ENCODE measurements around the gene LYPD6. TPM values are rescaled to one million over a fixed set of nuclear protein-coding genes. Genes with fewer than 3 reads are reported as not detected.

LYPD6 gene
- total RNA-seq, 1 experiment from 2014 or later = 2.4 TPM

- Histone ChIP-seq H3K4me1 (ENCODE audit: insufficient read depth, low read length) (no peaks in the 10 kb centered on the region; the same call in 1 of the 2 replicates), H3K9me3 (ENCODE audit: low read length) (no peaks in the 10 kb centered on the region), H3K9ac (ENCODE audit: low read length) (no peak overlapping the region), H3K4me2 (ENCODE audit: low read length) (no peak overlapping the region), H2AFZ (ENCODE audit: low read length) (no peak overlapping the region), H3K79me2 (ENCODE audit: low read length) (no peaks in the 10 kb centered on the region), H4K20me1 (ENCODE audit: low read length) (no peaks in the 10 kb centered on the region), H3F3A (ENCODE audit: low read length, unreplicated experiment) (no peaks in the 10 kb centered on the region), H3K27ac (ENCODE audit: low read length) (no peak overlapping the region), H3K4me3 (ENCODE audit: low read length) (no peak overlapping the region), H3K27me3 (ENCODE audit: low read length) (no peaks in the 10 kb centered on the region), H3K9me2 (replicated peaks; ENCODE audit: low read length) (no peaks in the 10 kb centered on the region), H3K36me3 (ENCODE audit: low read depth, low read length) (no peaks in the 10 kb centered on the region)
- DNase-seq (no peak), ATAC-seq (no peak)
- no TSS peak for BruUV-seq (replicated peaks)
- intact Hi-C loops (cut with micrococcal nuclease) = no loop called here
- CTCF ChIA-PET = no interaction called here
- TF ChIP-seq EZH2phosphoT487 (IDR thresholded peaks at IDR 0.05; ENCODE audit: borderline replicate concordance, low read length) = no peak
- no peak for TF ChIP-seq CTCF (conservative IDR thresholded peaks at IDR 0.05; ENCODE audit: low read depth, low read length)
- TF ChIP-seq EZH2 (IDR thresholded peaks at IDR 0.05; ENCODE audit: low read length, unreplicated experiment) = no peak
- POLR2A ChIA-PET (ENCODE audit: unreplicated experiment) = no interaction called here
These were observed 84.7 kb downstream of the LYPD6 start for GRCh38 chr2:149415086-149415485.

- no peak overlapping the region for H3K4me2 ChIP-seq (ENCODE audit: low read length)
- ChIA-PET CTCF (no interaction called here), POLR2A (ENCODE audit: unreplicated experiment) (no interaction called here)
- no peaks in the 10 kb centered on the region for H3K79me2 ChIP-seq (ENCODE audit: low read length)
- H3K4me3 ChIP-seq (ENCODE audit: low read length) = no peak overlapping the region
- BruUV-seq (replicated peaks) = no TSS peak
- no peaks in the 10 kb centered on the region for H3K9me2 ChIP-seq (replicated peaks; ENCODE audit: low read length)
- peaks cover 14% of the 10 kb centered on the region for H3K4me1 ChIP-seq (ENCODE audit: insufficient read depth, low read length)
- no peaks in the 10 kb centered on the region for H4K20me1 ChIP-seq (ENCODE audit: low read length)
- TF ChIP-seq CTCF (conservative IDR thresholded peaks at IDR 0.05; ENCODE audit: low read depth, low read length) = no peak
- no peak for TF ChIP-seq EZH2phosphoT487 (IDR thresholded peaks at IDR 0.05; ENCODE audit: borderline replicate concordance, low read length)
- TF ChIP-seq EZH2 (IDR thresholded peaks at IDR 0.05; ENCODE audit: low read length, unreplicated experiment) = no peak
- DNase-seq (no peak), ATAC-seq (no peak)
- no peaks in the 10 kb centered on the region for H3K36me3 ChIP-seq (ENCODE audit: low read depth, low read length)
- no peak overlapping the region for H3K9ac ChIP-seq (ENCODE audit: low read length)
- no peaks in the 10 kb centered on the region for H3F3A ChIP-seq (ENCODE audit: low read length, unreplicated experiment)
- H3K9me3 ChIP-seq (ENCODE audit: low read length) = no peaks in the 10 kb centered on the region
- no peak overlapping the region for H3K27ac ChIP-seq (ENCODE audit: low read length)
- intact Hi-C loops (cut with micrococcal nuclease) = no loop called here
- no peak overlapping the region for H2AFZ ChIP-seq (ENCODE audit: low read length)
- H3K27me3 ChIP-seq (ENCODE audit: low read length) = no peaks in the 10 kb centered on the region
These were observed 87.7 kb downstream of the LYPD6 start for GRCh38 chr2:149418065-149418464.

GRCh38 chr2:149420053-149420963 is 89.9 kb downstream of the LYPD6 start:
- ATAC-seq = no peak
- intact Hi-C loops (cut with micrococcal nuclease) = no loop called here
- no peak for TF ChIP-seq EZH2 (IDR thresholded peaks at IDR 0.05; ENCODE audit: low read length, unreplicated experiment)

More at GRCh38 chr2:149420053-149420963, 89.9 kb downstream of the LYPD6 start:
- Histone ChIP-seq H2AFZ (ENCODE audit: low read length) (no peak overlapping the region), H3F3A (ENCODE audit: low read length, unreplicated experiment) (no peaks in the 10 kb centered on the region), H3K27ac (ENCODE audit: low read length) (no peak overlapping the region), H3K27me3 (ENCODE audit: low read length) (no peaks in the 10 kb centered on the region), H3K4me2 (ENCODE audit: low read length) (no peak overlapping the region), H3K4me1 (ENCODE audit: insufficient read depth, low read length) (peaks cover 16% of the 10 kb centered on the region), H3K4me3 (ENCODE audit: low read length) (no peak overlapping the region), H4K20me1 (ENCODE audit: low read length) (no peaks in the 10 kb centered on the region), H3K9ac (ENCODE audit: low read length) (no peak overlapping the region), H3K36me3 (ENCODE audit: low read depth, low read length) (no peaks in the 10 kb centered on the region), H3K9me2 (replicated peaks; ENCODE audit: low read length) (no peaks in the 10 kb centered on the region), H3K9me3 (ENCODE audit: low read length) (no peaks in the 10 kb centered on the region), H3K79me2 (ENCODE audit: low read length) (no peaks in the 10 kb centered on the region)
- ChIA-PET POLR2A (ENCODE audit: unreplicated experiment) (no interaction called here), CTCF (no interaction called here)
- no TSS peak for BruUV-seq (replicated peaks)
- no peak for DNase-seq
